ENCODE data around the gene KLHL3.

Gene KLHL3

DNA sequence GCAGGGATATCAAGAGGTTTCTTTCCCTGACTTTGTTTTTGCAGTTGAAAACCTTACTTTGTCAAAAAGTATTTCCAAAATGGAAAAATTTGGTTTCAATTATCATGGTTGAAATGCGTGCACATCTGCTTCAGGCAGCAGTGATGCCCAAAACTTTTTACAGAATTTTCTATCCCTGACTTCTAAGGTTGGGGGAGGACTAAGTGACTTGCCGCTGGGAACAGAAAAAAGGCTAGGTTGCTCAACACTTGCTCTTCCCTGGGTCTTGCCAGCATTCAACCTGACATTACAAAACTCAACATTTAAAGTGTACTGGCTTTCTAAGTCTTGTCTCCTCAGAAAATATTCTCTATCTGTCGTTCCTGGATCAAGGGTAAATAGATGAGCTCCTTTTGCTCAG lies 4.7 kb downstream of the KLHL3 start:
- Histone ChIP-seq H3K27ac (ENCODE audit: low read depth, low read length) (no peak overlapping the region), H3K4me1 (ENCODE audit: control insufficient read depth, insufficient read depth, low read length, unreplicated experiment) (peaks cover 38% of the 10 kb centered on the region), H3K79me2 (ENCODE audit: control insufficient read depth, insufficient read depth, low read length, unreplicated experiment) (no peaks in the 10 kb centered on the region), H2AFZ (ENCODE audit: low read length, unreplicated experiment) (peak overlapping the region; percentile 24), H3K4me3 (ENCODE audit: low read depth, low read length) (no peak overlapping the region), H3K27me3 (ENCODE audit: insufficient read depth, low read length) (no peaks in the 10 kb centered on the region), H3K36me3 (ENCODE audit: insufficient read depth, low read length) (no peaks in the 10 kb centered on the region)

DNA sequence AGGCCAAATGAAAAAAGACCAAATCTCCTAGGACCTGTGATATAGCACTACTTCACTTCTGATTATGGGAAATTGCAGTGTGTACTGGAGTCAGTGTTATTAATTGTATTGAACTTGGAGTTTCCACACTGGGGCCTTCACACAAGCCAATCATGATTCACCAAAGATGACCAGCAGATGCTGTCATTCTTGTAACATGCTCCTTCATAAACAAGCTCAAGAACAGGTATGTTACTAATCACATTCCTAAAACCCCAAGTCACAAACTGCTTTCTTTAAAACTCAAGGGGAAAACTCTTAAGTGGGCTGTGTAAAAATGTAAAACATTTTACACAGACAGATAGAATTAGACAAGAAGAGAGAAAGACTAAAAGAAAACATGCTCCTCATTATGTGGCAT lies 5.6 kb downstream of the KLHL3 start:
- no peak overlapping the region for H2AFZ ChIP-seq (ENCODE audit: low read length, unreplicated experiment)
- H3K79me2 ChIP-seq (ENCODE audit: control insufficient read depth, insufficient read depth, low read length, unreplicated experiment) = no peaks in the 10 kb centered on the region
- H3K36me3 ChIP-seq (ENCODE audit: insufficient read depth, low read length) = no peaks in the 10 kb centered on the region
- H3K4me1 ChIP-seq (ENCODE audit: control insufficient read depth, insufficient read depth, low read length, unreplicated experiment) = peaks cover 30% of the 10 kb centered on the region
- H3K27ac ChIP-seq (ENCODE audit: low read depth, low read length) = peak overlapping the region; percentile 39; the same call in 1 of the 2 replicates
- no peaks in the 10 kb centered on the region for H3K27me3 ChIP-seq (ENCODE audit: insufficient read depth, low read length)
- H3K4me3 ChIP-seq (ENCODE audit: low read depth, low read length) = 0 out of 2 replicates have a peak overlapping the region, but pooled peaks have one; percentile 25

DNA sequence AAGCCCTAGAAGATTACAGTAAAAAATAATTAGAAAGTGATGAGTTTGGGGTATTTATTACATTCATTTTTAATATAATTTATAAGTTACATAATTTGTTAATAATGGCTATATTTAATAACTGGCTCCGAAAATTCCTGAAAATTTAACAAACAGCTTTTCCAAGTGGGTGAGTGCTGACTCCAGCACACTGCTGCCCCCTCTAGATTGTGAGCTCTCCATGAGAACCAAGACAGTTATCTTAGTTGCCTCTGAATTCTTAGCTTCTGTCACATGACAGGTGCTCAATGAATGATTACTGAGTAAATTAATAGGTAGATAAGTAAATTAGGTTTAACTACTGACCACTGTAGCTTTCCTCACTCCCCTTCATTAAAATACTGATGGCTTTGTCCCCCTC lies 7.8 kb downstream of the KLHL3 start:
- no peaks in the 10 kb centered on the region for H3K36me3 ChIP-seq (ENCODE audit: insufficient read depth, low read length)
- H3K4me3 ChIP-seq (ENCODE audit: low read depth, low read length) = no peak overlapping the region
- no peak overlapping the region for H3K27ac ChIP-seq (ENCODE audit: low read depth, low read length)
- no peaks in the 10 kb centered on the region for H3K79me2 ChIP-seq (ENCODE audit: control insufficient read depth, insufficient read depth, low read length, unreplicated experiment)
- H2AFZ ChIP-seq (ENCODE audit: low read length, unreplicated experiment) = no peak overlapping the region
- H3K4me1 ChIP-seq (ENCODE audit: control insufficient read depth, insufficient read depth, low read length, unreplicated experiment) = peaks cover 20% of the 10 kb centered on the region
- H3K27me3 ChIP-seq (ENCODE audit: insufficient read depth, low read length) = no peaks in the 10 kb centered on the region

DNA sequence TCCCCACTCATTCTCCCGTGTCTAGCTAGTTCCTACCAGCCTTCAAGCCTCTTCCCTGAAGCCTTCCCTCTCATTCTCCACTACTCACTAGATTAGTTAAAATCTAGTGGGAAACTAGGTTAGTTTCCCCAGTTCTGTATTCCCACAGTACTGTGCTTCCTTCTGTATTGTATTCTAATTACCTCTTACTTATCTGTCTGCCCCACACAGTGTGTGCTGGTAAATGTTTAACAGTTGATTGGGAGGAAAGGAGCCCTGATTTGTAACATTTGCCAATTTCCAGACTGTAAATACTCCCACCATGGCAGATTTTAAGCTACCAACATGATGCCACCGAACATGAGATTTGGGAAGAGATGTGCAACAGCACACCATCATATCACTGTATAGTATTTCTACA lies 8.3 kb downstream of the KLHL3 start:
- H3K27ac ChIP-seq (ENCODE audit: low read depth, low read length) = no peak overlapping the region
- no peak overlapping the region for H3K4me3 ChIP-seq (ENCODE audit: low read depth, low read length)
- H3K36me3 ChIP-seq (ENCODE audit: insufficient read depth, low read length) = no peaks in the 10 kb centered on the region
- no peaks in the 10 kb centered on the region for H3K27me3 ChIP-seq (ENCODE audit: insufficient read depth, low read length)
- H2AFZ ChIP-seq (ENCODE audit: low read length, unreplicated experiment) = no peak overlapping the region
- peaks cover 20% of the 10 kb centered on the region for H3K4me1 ChIP-seq (ENCODE audit: control insufficient read depth, insufficient read depth, low read length, unreplicated experiment)
- H3K79me2 ChIP-seq (ENCODE audit: control insufficient read depth, insufficient read depth, low read length, unreplicated experiment) = no peaks in the 10 kb centered on the region

DNA sequence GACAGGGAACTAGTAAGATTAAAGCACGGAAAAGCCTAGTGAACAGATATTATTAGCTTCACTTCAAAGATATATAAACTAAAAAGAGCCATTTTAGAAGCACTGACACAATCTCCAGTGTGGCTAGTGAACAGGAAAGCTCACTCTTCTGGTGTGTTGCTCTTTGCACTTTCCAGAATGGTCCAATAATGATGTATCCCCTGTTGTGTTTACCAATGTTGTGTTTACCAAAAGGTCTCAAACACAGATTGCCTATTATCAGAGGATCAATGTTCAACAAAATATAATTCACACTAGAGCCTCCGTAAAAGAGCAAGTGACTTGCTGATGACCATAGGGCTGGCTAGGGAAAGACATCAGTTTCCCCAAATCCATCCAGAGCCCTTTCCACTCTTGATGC lies 11.6 kb downstream of the KLHL3 start:
- no peaks in the 10 kb centered on the region for H3K27me3 ChIP-seq (ENCODE audit: insufficient read depth, low read length)
- no peak overlapping the region for H2AFZ ChIP-seq (ENCODE audit: low read length, unreplicated experiment)
- no peak overlapping the region for H3K27ac ChIP-seq (ENCODE audit: low read depth, low read length)
- H3K79me2 ChIP-seq (ENCODE audit: control insufficient read depth, insufficient read depth, low read length, unreplicated experiment) = no peaks in the 10 kb centered on the region
- H3K4me1 ChIP-seq (ENCODE audit: control insufficient read depth, insufficient read depth, low read length, unreplicated experiment) = no peaks in the 10 kb centered on the region
- H3K36me3 ChIP-seq (ENCODE audit: insufficient read depth, low read length) = no peaks in the 10 kb centered on the region
- H3K4me3 ChIP-seq (ENCODE audit: low read depth, low read length) = no peak overlapping the region

DNA sequence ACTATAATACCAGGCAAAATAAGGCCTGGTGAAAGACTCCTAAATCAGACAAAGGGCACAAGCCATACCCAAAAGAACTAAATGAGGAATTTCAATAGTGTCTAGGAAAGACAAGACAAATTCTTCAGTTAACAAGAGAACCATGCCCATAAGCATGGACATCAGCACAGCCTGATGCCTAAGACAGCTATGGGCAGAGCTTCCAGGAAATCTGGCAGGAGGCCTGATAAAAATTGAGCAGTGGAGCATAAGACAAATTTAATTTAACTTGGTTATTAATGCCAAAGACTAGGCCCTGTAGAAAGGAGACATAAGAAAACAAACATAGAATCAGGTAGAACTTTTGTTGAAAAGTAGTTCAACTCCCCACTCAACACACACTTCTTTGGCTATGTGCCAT lies 17.3 kb downstream of the KLHL3 start:
- no peaks in the 10 kb centered on the region for H3K4me1 ChIP-seq (ENCODE audit: control insufficient read depth, insufficient read depth, low read length, unreplicated experiment)
- H3K36me3 ChIP-seq (ENCODE audit: insufficient read depth, low read length) = no peaks in the 10 kb centered on the region
- no peaks in the 10 kb centered on the region for H3K27me3 ChIP-seq (ENCODE audit: insufficient read depth, low read length)
- no peak overlapping the region for H3K27ac ChIP-seq (ENCODE audit: low read depth, low read length)
- H3K79me2 ChIP-seq (ENCODE audit: control insufficient read depth, insufficient read depth, low read length, unreplicated experiment) = no peaks in the 10 kb centered on the region
- no peak overlapping the region for H3K4me3 ChIP-seq (ENCODE audit: low read depth, low read length)
- H2AFZ ChIP-seq (ENCODE audit: low read length, unreplicated experiment) = no peak overlapping the region

DNA sequence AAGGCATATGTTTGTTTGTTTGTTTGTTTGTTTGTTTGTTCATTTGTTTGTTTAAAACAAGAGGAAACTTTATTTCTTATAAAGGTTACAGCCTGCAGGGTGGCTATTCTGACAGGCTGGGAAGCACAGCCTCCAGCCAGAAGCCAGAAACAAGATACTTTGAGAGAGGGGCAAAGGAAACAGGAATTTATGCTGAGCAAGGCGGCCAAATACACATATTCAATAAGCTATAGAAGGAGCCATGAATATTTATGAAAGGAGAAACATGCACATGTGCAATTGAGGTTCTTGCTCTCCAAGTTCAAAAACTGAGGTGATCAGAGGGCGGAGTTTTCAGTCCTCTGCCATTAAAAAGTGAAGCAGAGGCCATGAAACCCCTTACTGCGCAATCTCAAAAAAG lies 19.6 kb downstream of the KLHL3 start:
- H3K27me3 ChIP-seq (ENCODE audit: insufficient read depth, low read length) = no peaks in the 10 kb centered on the region

DNA sequence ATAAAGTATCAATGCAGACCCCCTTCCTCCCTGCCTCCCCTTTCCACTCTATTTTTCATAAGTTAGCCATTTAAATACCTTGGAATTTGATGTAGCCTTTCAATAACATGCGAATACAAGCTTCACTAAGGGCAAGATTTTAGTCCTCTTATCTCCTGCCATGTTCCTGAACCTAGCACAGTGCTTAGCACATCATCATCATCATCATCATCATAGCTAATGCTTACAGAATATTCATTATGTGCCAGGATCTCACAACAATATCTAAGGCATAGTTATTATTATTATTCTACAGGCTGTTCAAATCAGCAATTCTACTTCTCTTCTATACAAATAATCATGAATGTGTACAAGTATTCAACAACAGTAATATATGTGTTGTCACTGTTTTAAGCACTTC lies 20.4 kb downstream of the KLHL3 start:
- H3K36me3 ChIP-seq (ENCODE audit: insufficient read depth, low read length) = no peaks in the 10 kb centered on the region
- H3K79me2 ChIP-seq (ENCODE audit: control insufficient read depth, insufficient read depth, low read length, unreplicated experiment) = no peaks in the 10 kb centered on the region
- no peak overlapping the region for H3K27ac ChIP-seq (ENCODE audit: low read depth, low read length)
- no peak overlapping the region for H2AFZ ChIP-seq (ENCODE audit: low read length, unreplicated experiment)
- H3K27me3 ChIP-seq (ENCODE audit: insufficient read depth, low read length) = no peaks in the 10 kb centered on the region
- H3K4me3 ChIP-seq (ENCODE audit: low read depth, low read length) = no peak overlapping the region
- H3K4me1 ChIP-seq (ENCODE audit: control insufficient read depth, insufficient read depth, low read length, unreplicated experiment) = peaks cover 4% of the 10 kb centered on the region

More for the DNA sequence above, 19.6 kb downstream of the KLHL3 start:
- Histone ChIP-seq H3K79me2 (ENCODE audit: control insufficient read depth, insufficient read depth, low read length, unreplicated experiment) (no peaks in the 10 kb centered on the region), H3K36me3 (ENCODE audit: insufficient read depth, low read length) (no peaks in the 10 kb centered on the region), H3K27ac (ENCODE audit: low read depth, low read length) (no peak overlapping the region), H2AFZ (ENCODE audit: low read length, unreplicated experiment) (no peak overlapping the region), H3K4me3 (ENCODE audit: low read depth, low read length) (no peak overlapping the region), H3K4me1 (ENCODE audit: control insufficient read depth, insufficient read depth, low read length, unreplicated experiment) (no peaks in the 10 kb centered on the region)

DNA sequence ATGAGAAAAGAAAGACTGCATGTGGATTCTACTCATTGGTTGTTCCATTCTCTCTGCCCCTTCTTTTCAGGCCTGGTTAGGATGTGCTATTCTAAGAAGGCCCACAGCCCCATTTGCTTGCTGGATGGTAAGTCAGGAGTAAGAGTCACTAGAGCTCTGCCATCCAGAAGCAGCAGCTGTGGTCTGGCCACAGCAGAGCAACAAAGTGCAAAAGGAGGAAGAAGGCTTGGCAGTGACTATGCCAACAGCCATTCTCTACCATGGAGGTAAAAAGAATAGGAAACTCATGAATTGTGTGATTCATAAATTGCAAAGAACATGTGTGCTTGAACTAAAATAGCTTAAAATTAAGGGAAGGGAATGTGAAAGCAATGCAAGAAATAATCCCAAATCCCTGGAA lies 20.9 kb downstream of the KLHL3 start:
- Histone ChIP-seq H3K27ac (ENCODE audit: low read depth, low read length) (no peak overlapping the region), H3K79me2 (ENCODE audit: control insufficient read depth, insufficient read depth, low read length, unreplicated experiment) (no peaks in the 10 kb centered on the region), H3K4me3 (ENCODE audit: low read depth, low read length) (no peak overlapping the region), H3K36me3 (ENCODE audit: insufficient read depth, low read length) (no peaks in the 10 kb centered on the region), H3K4me1 (ENCODE audit: control insufficient read depth, insufficient read depth, low read length, unreplicated experiment) (peaks cover 10% of the 10 kb centered on the region), H2AFZ (ENCODE audit: low read length, unreplicated experiment) (no peak overlapping the region), H3K27me3 (ENCODE audit: insufficient read depth, low read length) (no peaks in the 10 kb centered on the region)

DNA sequence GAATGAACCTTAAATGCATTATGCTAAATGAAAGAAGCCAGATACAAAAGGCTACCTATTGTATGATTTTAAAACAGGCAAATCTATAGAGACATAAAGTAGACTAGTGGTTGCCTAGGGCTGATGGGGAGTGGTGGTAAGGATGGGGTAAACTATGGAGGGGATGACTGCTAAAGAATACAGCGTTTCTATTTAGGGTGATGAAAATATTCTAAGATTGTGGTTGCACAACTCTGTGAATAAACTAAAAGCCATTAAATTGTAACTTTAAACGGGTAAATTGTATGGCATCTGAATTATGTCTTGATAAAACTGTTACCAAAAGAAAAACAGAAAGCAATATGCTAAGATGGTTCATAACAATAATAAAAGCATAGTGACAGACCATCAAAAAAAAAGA lies 21.4 kb downstream of the KLHL3 start:
- H3K79me2 ChIP-seq (ENCODE audit: control insufficient read depth, insufficient read depth, low read length, unreplicated experiment) = no peaks in the 10 kb centered on the region
- peaks cover 14% of the 10 kb centered on the region for H3K4me1 ChIP-seq (ENCODE audit: control insufficient read depth, insufficient read depth, low read length, unreplicated experiment)
- no peak overlapping the region for H3K27ac ChIP-seq (ENCODE audit: low read depth, low read length)
- H3K27me3 ChIP-seq (ENCODE audit: insufficient read depth, low read length) = no peaks in the 10 kb centered on the region
- H3K36me3 ChIP-seq (ENCODE audit: insufficient read depth, low read length) = no peaks in the 10 kb centered on the region
- no peak overlapping the region for H3K4me3 ChIP-seq (ENCODE audit: low read depth, low read length)
- H2AFZ ChIP-seq (ENCODE audit: low read length, unreplicated experiment) = no peak overlapping the region

DNA sequence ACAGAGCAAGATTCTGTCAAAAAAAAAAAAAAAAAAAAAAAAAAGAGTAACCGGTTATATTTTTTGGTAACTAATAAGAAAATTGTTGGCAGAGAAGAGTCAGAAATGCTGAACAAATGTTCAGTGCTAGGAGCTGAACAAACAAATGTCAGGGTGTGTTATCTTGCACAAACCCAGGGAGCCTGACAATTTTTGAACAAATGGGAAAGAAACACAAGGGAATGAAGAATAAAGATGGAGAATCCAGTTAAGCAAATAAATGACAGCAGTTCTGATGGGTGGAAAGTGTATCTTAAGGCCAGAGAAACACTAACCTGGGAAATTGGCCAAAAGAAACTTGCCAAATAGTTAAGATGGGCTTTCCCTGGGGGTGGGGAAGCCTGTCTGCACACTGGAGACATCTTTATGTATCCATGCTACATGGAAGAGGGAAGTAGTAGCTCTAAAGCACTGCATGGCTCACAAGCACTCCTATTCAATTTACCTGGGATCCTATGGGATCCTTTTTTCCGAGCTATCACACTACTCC lies 23.7 kb downstream of the KLHL3 start:
- Histone ChIP-seq H3K79me2 (ENCODE audit: control insufficient read depth, insufficient read depth, low read length, unreplicated experiment) (no peaks in the 10 kb centered on the region), H2AFZ (ENCODE audit: low read length, unreplicated experiment) (no peak overlapping the region), H3K27ac (ENCODE audit: low read depth, low read length) (no peak overlapping the region), H3K4me3 (ENCODE audit: low read depth, low read length) (no peak overlapping the region), H3K36me3 (ENCODE audit: insufficient read depth, low read length) (no peaks in the 10 kb centered on the region), H3K4me1 (ENCODE audit: control insufficient read depth, insufficient read depth, low read length, unreplicated experiment) (peaks cover 17% of the 10 kb centered on the region), H3K27me3 (ENCODE audit: insufficient read depth, low read length) (no peaks in the 10 kb centered on the region)

All from ACC112 (cell line).